IPS-18a (cell line): ENCODE results near the gene ZNF814.
A peak's percentile ranks its signal among the peaks of the same experiment; 100 is the strongest.
"Not testable (repeated sequence)": the region's sequence is repeated elsewhere in the genome, so short reads cannot be mapped to it uniquely, and the experiment has no call there.

Experiments used
- H3K27ac ChIP-seq: one replicate; pipeline ENCODE4 v1.5.1; 2013; ENCODE audit warnings: low read length
- H3K27me3 ChIP-seq: one replicate; pipeline ENCODE4 v1.6.1; 2013; ENCODE audit warnings: mild to moderate bottlenecking, low read length; ENCODE audit not compliant: control insufficient read depth, insufficient read depth
- H3K36me3 ChIP-seq: one replicate; pipeline ENCODE4 v1.6.1; 2013; ENCODE audit warnings: low read depth, low read length; ENCODE audit not compliant: control insufficient read depth
- H3K4me1 ChIP-seq: one replicate; pipeline ENCODE4 v1.6.1; 2013; ENCODE audit warnings: low read depth, low read length; ENCODE audit not compliant: control insufficient read depth
- H3K4me3 ChIP-seq: one replicate; pipeline ENCODE4 v1.5.1; 2013; ENCODE audit warnings: low read length
- H3K9ac ChIP-seq: one replicate; pipeline ENCODE4 v1.6.1; 2013; ENCODE audit warnings: mild to moderate bottlenecking, low read length, moderate library complexity
- H3K9me3 ChIP-seq: one replicate; pipeline ENCODE4 v1.6.1; 2013; ENCODE audit warnings: low read depth, low read length; ENCODE audit not compliant: control insufficient read depth

Gene ZNF814

GRCh38 chr19:57850553-57851017 lies 38.3 kb downstream of the ZNF814 start:
- peak overlapping the region; percentile 95 for H3K9ac ChIP-seq
- peak overlapping the region; percentile 87 for H3K27ac ChIP-seq

GRCh38 chr19:57849666-57850473 lies 39.0 kb downstream of the ZNF814 start, which contains the start of gene ZNF587:
Gene ZNF587 (plus strand): TSS chr19:57849859. CDS start chr19:57850039, 180 bp downstream.
- H3K4me1 ChIP-seq, H3K27me3 ChIP-seq: not testable (repeated sequence)
- H3K27ac ChIP-seq: peak within 1 kb of the TSS; percentile 87

More at GRCh38 chr19:57850553-57851017, 38.3 kb downstream of the ZNF814 start:
- Histone ChIP-seq H3K4me1 (peaks cover 6% of the 10 kb centered on the region), H3K27me3 (no peaks in the 10 kb centered on the region), H3K36me3 (peaks cover 7% of the 10 kb centered on the region), H3K9me3 (no peaks in the 10 kb centered on the region), H3K4me3 (peak overlapping the region; percentile 91)

GRCh38 chr19:57849162-57849665 lies 39.6 kb downstream of the ZNF814 start:
- not testable (repeated sequence) for H3K27me3 ChIP-seq, H3K9ac ChIP-seq, H3K4me1 ChIP-seq, H3K9me3 ChIP-seq, H3K27ac ChIP-seq
- H3K4me3 ChIP-seq: peak overlapping the region; percentile 91
- peaks cover 19% of the 10 kb centered on the region for H3K36me3 ChIP-seq

More at GRCh38 chr19:57849666-57850473, 39.0 kb downstream of the ZNF814 start, which contains the start of gene ZNF587:
- Histone ChIP-seq H3K9ac (peak within 1 kb of the TSS; percentile 95), H3K36me3 (peaks cover 14% of the 10 kb centered on the region), H3K4me3 (peak within 1 kb of the TSS; percentile 91)
- H3K9me3 ChIP-seq: not testable (repeated sequence)

- peaks cover 28% of the 10 kb centered on the region for H3K36me3 ChIP-seq
- H3K4me1 ChIP-seq, H3K9me3 ChIP-seq, H3K4me3 ChIP-seq, H3K9ac ChIP-seq, H3K27ac ChIP-seq, H3K27me3 ChIP-seq: not testable (repeated sequence)
Measured at GRCh38 chr19:57847164-57847563, 41.7 kb downstream of the ZNF814 start.

GRCh38 chr19:57841122-57841763 lies 47.6 kb downstream of the ZNF814 start:
- no peaks in the 10 kb centered on the region for H3K4me1 ChIP-seq
- no peaks in the 10 kb centered on the region for H3K27me3 ChIP-seq
- no peak overlapping the region for H3K27ac ChIP-seq
- no peak overlapping the region for H3K4me3 ChIP-seq
- H3K9me3 ChIP-seq: no peaks in the 10 kb centered on the region
- H3K9ac ChIP-seq: no peak overlapping the region
- H3K36me3 ChIP-seq: peaks cover 52% of the 10 kb centered on the region

GRCh38 chr19:57838622-57839191 lies 50.1 kb downstream of the ZNF814 start:
- H3K27me3 ChIP-seq, H3K27ac ChIP-seq, H3K4me3 ChIP-seq, H3K9ac ChIP-seq, H3K9me3 ChIP-seq, H3K4me1 ChIP-seq: not testable (repeated sequence)
- H3K36me3 ChIP-seq: peaks cover 39% of the 10 kb centered on the region

GRCh38 chr19:57836991-57837390 lies 51.8 kb downstream of the ZNF814 start:
- peaks cover 23% of the 10 kb centered on the region for H3K36me3 ChIP-seq
- H3K27me3 ChIP-seq, H3K9me3 ChIP-seq, H3K9ac ChIP-seq, H3K4me1 ChIP-seq, H3K4me3 ChIP-seq, H3K27ac ChIP-seq: not testable (repeated sequence)

GRCh38 chr19:57830071-57830602 lies 58.7 kb downstream of the ZNF814 start, which contains the start of gene ZNF587B:
Gene ZNF587B (plus strand): TSS chr19:57830299. CDS start chr19:57830529, 230 bp downstream.
- Histone ChIP-seq H3K9ac (peak within 1 kb of the TSS; percentile 97), H3K9me3 (no peaks in the 10 kb centered on the region), H3K27me3 (no peaks in the 10 kb centered on the region), H3K27ac (peak within 1 kb of the TSS; percentile 88), H3K4me3 (peak within 1 kb of the TSS; percentile 90), H3K4me1 (peaks cover 4% of the 10 kb centered on the region), H3K36me3 (peaks cover 8% of the 10 kb centered on the region)

GRCh38 chr19:57829316-57829715 lies 59.5 kb downstream of the ZNF814 start:
- H3K36me3 ChIP-seq: peaks cover 11% of the 10 kb centered on the region
- no peaks in the 10 kb centered on the region for H3K27me3 ChIP-seq
- H3K27ac ChIP-seq: no peak overlapping the region

GRCh38 chr19:57825511-57825910 lies 63.3 kb downstream of the ZNF814 start:
- Histone ChIP-seq H3K9ac (no peak overlapping the region), H3K27ac (no peak overlapping the region), H3K27me3 (no peaks in the 10 kb centered on the region), H3K4me1 (peaks cover 4% of the 10 kb centered on the region), H3K9me3 (no peaks in the 10 kb centered on the region), H3K36me3 (peaks cover 11% of the 10 kb centered on the region), H3K4me3 (no peak overlapping the region)

More at GRCh38 chr19:57829316-57829715, 59.5 kb downstream of the ZNF814 start:
- H3K4me3 ChIP-seq: no peak overlapping the region
- no peak overlapping the region for H3K9ac ChIP-seq
- H3K9me3 ChIP-seq: no peaks in the 10 kb centered on the region
- peaks cover 4% of the 10 kb centered on the region for H3K4me1 ChIP-seq

GRCh38 chr19:57823608-57824007 lies 65.2 kb downstream of the ZNF814 start:
- H3K4me3 ChIP-seq, H3K27ac ChIP-seq, H3K4me1 ChIP-seq, H3K9me3 ChIP-seq, H3K27me3 ChIP-seq, H3K9ac ChIP-seq: not testable (repeated sequence)
- H3K36me3 ChIP-seq: peaks cover 11% of the 10 kb centered on the region
